Measurements from ENCODE around the gene ING3. TPM values are rescaled to one million over a fixed set of nuclear protein-coding genes. Genes with fewer than 3 reads are reported as not detected.

ING3 gene
- total and polyA plus RNA-seq, 2 donors (not counting 3 experiments of a cell fraction or from before 2014, with no cell fraction given), result 8.7 to 19.6 TPM

DNA sequence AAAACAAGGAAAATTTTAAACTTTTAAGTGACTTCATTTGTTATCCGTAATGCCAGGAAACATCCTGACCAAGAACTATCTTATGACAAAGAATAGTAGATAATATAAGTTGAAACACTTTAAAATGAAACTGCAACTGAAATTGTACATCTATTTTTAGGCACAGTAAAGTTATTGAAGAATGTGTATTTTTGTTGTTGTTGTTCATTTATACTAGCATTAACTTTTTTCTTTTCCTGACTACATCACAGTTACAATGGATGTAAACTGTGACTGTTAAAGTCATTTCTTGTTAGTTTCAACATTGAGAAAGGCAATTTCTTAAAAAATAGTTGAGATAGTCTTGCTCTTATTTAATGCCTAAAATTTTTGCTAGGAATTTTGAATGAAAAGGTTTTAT, 40.6 kb downstream of the ING3 start:
- H3K4me1 ChIP-seq (ENCODE audit: control insufficient read depth, extremely low read depth, insufficient read depth, low read length), result peaks cover 11% of the 10 kb centered on the region
- no peak overlapping the region for H3K4me3 ChIP-seq (replicated peaks in 1 of 3; ENCODE audit: insufficient read depth in 1 of 3, low read depth in 1 of 3, low read length in 3 of 3)
- no peaks in the 10 kb centered on the region for H3K9me3 ChIP-seq (replicated peaks; ENCODE audit: control insufficient read depth, insufficient read depth, low read length)
- DNase-seq (ENCODE audit: low read depth, low spot score) (no peak), FAIRE-seq (no peak)
- no peak overlapping the region for H2AFZ ChIP-seq (ENCODE audit: low read depth, low read length)
- H3K27ac ChIP-seq (ENCODE audit: insufficient read depth, low read depth, low read length), result no peak overlapping the region
- ChIA-PET POLR2A (no interaction called here), CTCF (interaction anchor here (1.3 to 8.4 kb wide), 2 partner anchors 91 to 116 kb away, joined by 4 to 125 read pairs; no protein-coding TSS in a partner anchor)
- no TSS peak for BruUV-seq (replicated peaks)
- H3K27me3 ChIP-seq (ENCODE audit: control insufficient read depth in 2 of 2, insufficient read depth in 2 of 2, low read length in 2 of 2), result peaks cover 2 to 9% of the 10 kb centered on the region in 2 experiments
- H3K4me2 ChIP-seq (ENCODE audit: insufficient read depth, low read length), result no peak overlapping the region
- H3K9ac ChIP-seq (replicated peaks; ENCODE audit: extremely low read depth, insufficient read depth, low read length), result no peak overlapping the region
- no peaks in the 10 kb centered on the region for H3K36me3 ChIP-seq (ENCODE audit: control insufficient read depth in 2 of 2, extremely low read depth in 1 of 2, insufficient read depth in 2 of 2, low read length in 2 of 2)
- H3K9me1 ChIP-seq (replicated peaks; ENCODE audit: control insufficient read depth, extremely low read depth, insufficient read depth, low read length), result no peaks in the 10 kb centered on the region
- H3K79me2 ChIP-seq (ENCODE audit: control insufficient read depth, insufficient read depth, low read length), result no peaks in the 10 kb centered on the region
- dilution Hi-C loops (cut with MboI; ENCODE audit: extremely low pct_ligation_motif_present, low sequenced_read_pairs) (loop anchor here (25.0 kb wide), 1 partner anchor 96 kb away; no protein-coding TSS in a partner anchor), intact Hi-C loops (cut with micrococcal nuclease) (no loop called here)
- no peak for TF ChIP-seq EZH2 (IDR thresholded peaks at IDR 0.05; ENCODE audit: borderline replicate concordance, low read depth, low read length, severe bottlenecking)
- TF ChIP-seq CTCF (IDR thresholded peaks at IDR 0.05; ENCODE audit: extremely low read depth in 1 of 2, insufficient read depth in 1 of 2, low read depth in 1 of 2, low read length in 2 of 2), result no peak
- TF ChIP-seq POLR2AphosphoS5 (IDR thresholded peaks at IDR 0.05; ENCODE audit: insufficient read depth, low read depth, low read length), result no peak
- TF ChIP-seq POLR2A (IDR thresholded peaks at IDR 0.05; ENCODE audit: low read depth, low read length), result no peak
- no peak for TF ChIP-seq MYC (IDR thresholded peaks at IDR 0.05; ENCODE audit: low read depth, low read length)
- H4K20me1 ChIP-seq (replicated peaks; ENCODE audit: control insufficient read depth, extremely low read depth, insufficient read depth, low read length), result no peaks in the 10 kb centered on the region

GRCh38 chr7:120991581-120991980, 41.0 kb downstream of the ING3 start:
- peaks cover 14% of the 10 kb centered on the region for H3K4me1 ChIP-seq (ENCODE audit: control insufficient read depth, extremely low read depth, insufficient read depth, low read length)
- H2AFZ ChIP-seq (ENCODE audit: low read depth, low read length), result no peak overlapping the region
- H3K9me3 ChIP-seq (replicated peaks; ENCODE audit: control insufficient read depth, insufficient read depth, low read length), result no peaks in the 10 kb centered on the region
- no peak overlapping the region for H3K9ac ChIP-seq (replicated peaks; ENCODE audit: extremely low read depth, insufficient read depth, low read length)
- dilution Hi-C loops (cut with MboI; ENCODE audit: extremely low pct_ligation_motif_present, low sequenced_read_pairs), result loop anchor here (25.0 kb wide), 1 partner anchor 96 kb away; no protein-coding TSS in a partner anchor
- TF ChIP-seq CTCF (IDR thresholded peaks at IDR 0.05; ENCODE audit: extremely low read depth in 1 of 2, insufficient read depth in 1 of 2, low read depth in 1 of 2, low read length in 2 of 2) (no peak), JUN (IDR thresholded peaks at IDR 0.05; ENCODE audit: borderline replicate concordance, insufficient read depth, insufficient read length, low read depth) (no peak), POLR2A (IDR thresholded peaks at IDR 0.05; ENCODE audit: low read depth, low read length) (no peak), POLR2AphosphoS5 (IDR thresholded peaks at IDR 0.05; ENCODE audit: insufficient read depth, low read depth, low read length) (no peak), MYC (IDR thresholded peaks at IDR 0.05; ENCODE audit: low read depth, low read length) (no peak), EZH2 (IDR thresholded peaks at IDR 0.05; ENCODE audit: borderline replicate concordance, low read depth, low read length, severe bottlenecking) (no peak), FOS (IDR thresholded peaks at IDR 0.05; ENCODE audit: borderline replicate concordance, insufficient read depth, low read length) (no peak), GATA2 (IDR thresholded peaks at IDR 0.05; ENCODE audit: insufficient read depth, insufficient read length, low read depth, low read length) (no peak)
- TF ChIP-seq, protein P1, sequence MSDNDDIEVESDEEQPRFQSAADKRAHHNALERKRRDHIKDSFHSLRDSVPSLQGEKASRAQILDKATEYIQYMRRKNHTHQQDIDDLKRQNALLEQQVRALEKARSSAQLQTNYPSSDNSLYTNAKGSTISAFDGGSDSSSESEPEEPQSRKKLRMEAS (IDR thresholded peaks at IDR 0.05; ENCODE audit: insufficient read depth, insufficient read length), result no peak
- ChIA-PET POLR2A (no interaction called here), CTCF (interaction anchor here (1.3 to 8.4 kb wide), 2 partner anchors 90 to 115 kb away, joined by 4 to 125 read pairs; no protein-coding TSS in a partner anchor)
- no peak overlapping the region for H3K27ac ChIP-seq (ENCODE audit: insufficient read depth, low read depth, low read length)
- peaks cover 2 to 9% of the 10 kb centered on the region in 2 experiments for H3K27me3 ChIP-seq (ENCODE audit: control insufficient read depth in 2 of 2, insufficient read depth in 2 of 2, low read length in 2 of 2)
- H4K20me1 ChIP-seq (replicated peaks; ENCODE audit: control insufficient read depth, extremely low read depth, insufficient read depth, low read length), result no peaks in the 10 kb centered on the region
- FAIRE-seq, result no peak
- intact Hi-C loops (cut with micrococcal nuclease), result no loop called here
- no peaks in the 10 kb centered on the region for H3K79me2 ChIP-seq (ENCODE audit: control insufficient read depth, insufficient read depth, low read length)
- H3K4me3 ChIP-seq (replicated peaks in 1 of 3; ENCODE audit: insufficient read depth in 1 of 3, low read depth in 1 of 3, low read length in 3 of 3), result no peak overlapping the region
- no peaks in the 10 kb centered on the region for H3K36me3 ChIP-seq (ENCODE audit: control insufficient read depth in 2 of 2, extremely low read depth in 1 of 2, insufficient read depth in 2 of 2, low read length in 2 of 2)
- H3K9me1 ChIP-seq (replicated peaks; ENCODE audit: control insufficient read depth, extremely low read depth, insufficient read depth, low read length), result no peaks in the 10 kb centered on the region
- BruUV-seq (replicated peaks), result no TSS peak
- no peak for DNase-seq (ENCODE audit: low read depth, low spot score)
- no peak overlapping the region for H3K4me2 ChIP-seq (ENCODE audit: insufficient read depth, low read length)
